Skeletal muscle cell (primary cell): ENCODE data around the gene KCNQ1OT1.

Experiments used
- DNase-seq: peaks from one replicate; pipeline ENCODE4 v3.0.0-alpha.2; 2010; ENCODE audit warnings: low read depth
- H3K4me3 ChIP-seq: 2 replicates; pipeline ENCODE4 v1.5.1; 2011; ENCODE audit warnings: low read depth, mild to moderate bottlenecking, control low read depth, low read length, moderate library complexity

KCNQ1OT1 gene

GRCh38 chr11:2706321-2706720 lies 6.5 kb upstream of the KCNQ1OT1 start:
- H3K4me3 ChIP-seq: no peak overlapping the region

GRCh38 chr11:2704896-2705606 lies 5.3 kb upstream of the KCNQ1OT1 start:
- H3K4me3 ChIP-seq: no peak overlapping the region
- DNase-seq: peak; percentile 48

More at GRCh38 chr11:2706321-2706720, 6.5 kb upstream of the KCNQ1OT1 start:
- DNase-seq: no peak

GRCh38 chr11:2704356-2704755 lies 4.6 kb upstream of the KCNQ1OT1 start:
- no peak overlapping the region for H3K4me3 ChIP-seq
- no peak for DNase-seq

- DNase-seq: no peak
- H3K4me3 ChIP-seq: no peak overlapping the region
Observed at GRCh38 chr11:2703363-2704141, 3.8 kb upstream of the KCNQ1OT1 start.

- no peak for DNase-seq
- no peak overlapping the region for H3K4me3 ChIP-seq
Observed at GRCh38 chr11:2702771-2703362, 3.1 kb upstream of the KCNQ1OT1 start.

GRCh38 chr11:2701898-2702434 lies 2.2 kb upstream of the KCNQ1OT1 start:
- DNase-seq: no peak
- no peak overlapping the region for H3K4me3 ChIP-seq

GRCh38 chr11:2701230-2701629 lies 1.4 kb upstream of the KCNQ1OT1 start:
- H3K4me3 ChIP-seq: no peak overlapping the region
- no peak for DNase-seq

GRCh38 chr11:2700415-2701211 lies 819 bp upstream of the KCNQ1OT1 start:
- DNase-seq: no peak
- H3K4me3 ChIP-seq: peak overlapping the region; percentile 81

GRCh38 chr11:2699185-2699530 lies 636 bp downstream of the KCNQ1OT1 start:
- peak overlapping the region; percentile 81 for H3K4me3 ChIP-seq
- no peak for DNase-seq

GRCh38 chr11:2698386-2699184 lies 1.2 kb downstream of the KCNQ1OT1 start:
- no peak for DNase-seq
- peak overlapping the region; percentile 81 for H3K4me3 ChIP-seq

GRCh38 chr11:2697866-2698265 lies 1.9 kb downstream of the KCNQ1OT1 start:
- DNase-seq: no peak

GRCh38 chr11:2696455-2696854 lies 3.3 kb downstream of the KCNQ1OT1 start:
- no peak for DNase-seq
- H3K4me3 ChIP-seq: no peak overlapping the region

More at GRCh38 chr11:2697866-2698265, 1.9 kb downstream of the KCNQ1OT1 start:
- peak overlapping the region; percentile 81 for H3K4me3 ChIP-seq

- DNase-seq: no peak
- H3K4me3 ChIP-seq: no peak overlapping the region
Observed at GRCh38 chr11:2694995-2695939, 4.5 kb downstream of the KCNQ1OT1 start.

- no peak for DNase-seq
- no peak overlapping the region for H3K4me3 ChIP-seq
Observed at GRCh38 chr11:2694495-2694894, 5.3 kb downstream of the KCNQ1OT1 start.

- H3K4me3 ChIP-seq: no peak overlapping the region
- DNase-seq: no peak
Observed at GRCh38 chr11:2693271-2694261, 6.2 kb downstream of the KCNQ1OT1 start.

GRCh38 chr11:2691991-2692875 lies 7.6 kb downstream of the KCNQ1OT1 start:
- H3K4me3 ChIP-seq: no peak overlapping the region
- no peak for DNase-seq
